Sigmoid colon (tissue), 4 donors: Measurements from ENCODE around the gene HPCAL1.

Source experiments
- POLR2A ChIP-seq, 2 donors: fragments of 450-650 bp; IDR thresholded peaks; one replicate each; pipeline ENCODE4 v1.6.1; 2016; ENCODE audit warnings: antibody characterized with exemption in 2 of 2, mild to moderate bottlenecking in 2 of 2, moderate library complexity in 2 of 2
- POLR2AphosphoS5 ChIP-seq, 4 donors: sonication (generic); formaldehyde crosslinking; IDR thresholded peaks; one replicate each; pipeline ENCODE4 v1.6.1; 2017; ENCODE audit warnings: antibody characterized with exemption in 4 of 4
- TF ChIP-seq, protein P1 (sequence below), 4 experiments: fragments of 450-650 bp in 3 of 4; fragments of 200-600 bp in 1 of 4; IDR thresholded peaks; one replicate each; pipeline ENCODE4 v1.5.1; 2016 to 2019; ENCODE audit warnings: antibody characterized with exemption in 4 of 4, mild to moderate bottlenecking in 3 of 4, moderate library complexity in 2 of 4

DNA sequence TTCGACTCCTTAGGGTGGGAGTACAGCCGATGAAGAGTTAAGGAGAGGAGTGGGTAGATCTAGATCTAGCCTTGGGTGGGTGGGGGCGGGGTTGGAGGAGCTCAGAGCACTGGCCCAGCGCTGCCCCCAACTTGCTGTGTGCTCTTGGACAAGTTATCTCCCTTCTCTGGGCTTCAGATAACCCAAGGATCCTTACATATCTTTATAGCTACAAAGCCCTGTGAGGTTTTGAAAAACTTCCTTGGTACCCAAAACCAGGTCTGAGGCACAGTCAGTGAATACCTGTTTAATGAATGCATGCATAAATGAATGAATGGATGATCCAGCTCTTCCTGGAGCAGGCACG lies 146.8 kb downstream of the HPCAL1 start:
- TF ChIP-seq, protein P1, sequence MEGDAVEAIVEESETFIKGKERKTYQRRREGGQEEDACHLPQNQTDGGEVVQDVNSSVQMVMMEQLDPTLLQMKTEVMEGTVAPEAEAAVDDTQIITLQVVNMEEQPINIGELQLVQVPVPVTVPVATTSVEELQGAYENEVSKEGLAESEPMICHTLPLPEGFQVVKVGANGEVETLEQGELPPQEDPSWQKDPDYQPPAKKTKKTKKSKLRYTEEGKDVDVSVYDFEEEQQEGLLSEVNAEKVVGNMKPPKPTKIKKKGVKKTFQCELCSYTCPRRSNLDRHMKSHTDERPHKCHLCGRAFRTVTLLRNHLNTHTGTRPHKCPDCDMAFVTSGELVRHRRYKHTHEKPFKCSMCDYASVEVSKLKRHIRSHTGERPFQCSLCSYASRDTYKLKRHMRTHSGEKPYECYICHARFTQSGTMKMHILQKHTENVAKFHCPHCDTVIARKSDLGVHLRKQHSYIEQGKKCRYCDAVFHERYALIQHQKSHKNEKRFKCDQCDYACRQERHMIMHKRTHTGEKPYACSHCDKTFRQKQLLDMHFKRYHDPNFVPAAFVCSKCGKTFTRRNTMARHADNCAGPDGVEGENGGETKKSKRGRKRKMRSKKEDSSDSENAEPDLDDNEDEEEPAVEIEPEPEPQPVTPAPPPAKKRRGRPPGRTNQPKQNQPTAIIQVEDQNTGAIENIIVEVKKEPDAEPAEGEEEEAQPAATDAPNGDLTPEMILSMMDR (IDR thresholded peaks at IDR 0.05): no peak
- TF ChIP-seq POLR2A (IDR thresholded peaks at IDR 0.05) (no peak), POLR2AphosphoS5 (IDR thresholded peaks at IDR 0.05) (no peak)
